Body of pancreas (tissue), 4 donors: Measurements from ENCODE around the gene GP1BB. TPM values are rescaled to one million over a fixed set of nuclear protein-coding genes. Genes with fewer than 3 reads are reported as not detected.

Experiments used
- ATAC-seq: fragments of 150-250 bp; one replicate; pipeline ENCODE4 v1.9.1; 2016
- DNase-seq, 4 donors: peaks; one replicate each; pipeline ENCODE4 v3.0.0-alpha.2; 2019
- H3K27ac ChIP-seq, 4 donors: fragments of 200-600 bp; sonication (generic); 1 replicate in 3 of 4; 2 replicates in 1 of 4; pipeline versions ENCODE4 v1.5.1 to v1.6.1; 2016 to 2019; ENCODE audit warnings: mild to moderate bottlenecking in 1 of 4, mixed read lengths in 1 of 4, moderate library complexity in 1 of 4
- H3K27me3 ChIP-seq, 2 donors: fragments of 200-600 bp; sonication (generic); one replicate each; pipeline ENCODE4 v1.6.0; 2016; ENCODE audit warnings: mild to moderate bottlenecking in 1 of 2
- H3K36me3 ChIP-seq, 2 donors: fragments of 200-600 bp; sonication (generic); replicated peaks in 1 of 2; 2 replicates each; pipeline ENCODE4 v1.5.1; 2016; ENCODE audit warnings: low read depth in 2 of 2; ENCODE audit not compliant: insufficient read depth in 1 of 2
- H3K4me1 ChIP-seq: fragments of 200-600 bp; sonication (generic); one replicate; pipeline ENCODE4 v1.6.0; 2016
- H3K4me3 ChIP-seq, 2 donors: fragments of 200-600 bp; sonication (generic); 1 replicate in 1 of 2; 2 replicates in 1 of 2; pipeline ENCODE4 v1.5.1; 2016 to 2019
- H3K9me3 ChIP-seq, 3 donors: fragments of 200-600 bp; sonication (generic); 1 replicate in 2 of 3; 2 replicates in 1 of 3; pipeline ENCODE4 v1.5.1; 2016
- POLR2A ChIP-seq, 3 donors: fragments of 450-650 bp; IDR thresholded peaks; one replicate each; pipeline ENCODE4 v1.6.1; 2016; ENCODE audit warnings: antibody characterized with exemption in 3 of 3, mild to moderate bottlenecking in 2 of 3
- WGBS, 2 donors: methylation state at CpG; one replicate each; pipeline ENCODE4 v1.1.5; 2017; 5-methylcytosine and 5-hydroxymethylcytosine counted together
- intact Hi-C: fragments of 100-400 bp; cut with DNase I; formaldehyde crosslinking; loops from one replicate; pipeline ENCODE4 v1.15.1; 2023
- total RNA-seq, 2 donors: library from RNA; depleted of rRNA; stranded (reverse); fragments of >200 nt; gene quantifications; one replicate each; pipeline ENCODE4 v1.1.0, GENCODE V29; 2016
- TF ChIP-seq, protein P1 (sequence below), 7 experiments: fragments of 450-650 bp in 4 of 7; fragments of 200-600 bp in 3 of 7; sonication (generic) in 3 of 7; IDR thresholded peaks; one replicate each; pipeline ENCODE4 v1.5.1; 2016 to 2019; ENCODE audit warnings: antibody characterized with exemption in 7 of 7

Gene GP1BB
- total RNA-seq, 2 donors from 2014 or later = 6.2 to 29.7 TPM

- H3K27ac ChIP-seq = no peak overlapping the region
- 46 to 75% methylated on average over 5 of the region's 5 CpGs for WGBS, 2 donors
- H3K36me3 ChIP-seq = no peaks in the 10 kb centered on the region
- H3K9me3 ChIP-seq = no peaks in the 10 kb centered on the region
- H3K27me3 ChIP-seq = no peaks in the 10 kb centered on the region
- ATAC-seq (no peak), DNase-seq (no peak)
- intact Hi-C loops = no loop called here
- H3K4me3 ChIP-seq = no peak overlapping the region
- TF ChIP-seq, protein P1, sequence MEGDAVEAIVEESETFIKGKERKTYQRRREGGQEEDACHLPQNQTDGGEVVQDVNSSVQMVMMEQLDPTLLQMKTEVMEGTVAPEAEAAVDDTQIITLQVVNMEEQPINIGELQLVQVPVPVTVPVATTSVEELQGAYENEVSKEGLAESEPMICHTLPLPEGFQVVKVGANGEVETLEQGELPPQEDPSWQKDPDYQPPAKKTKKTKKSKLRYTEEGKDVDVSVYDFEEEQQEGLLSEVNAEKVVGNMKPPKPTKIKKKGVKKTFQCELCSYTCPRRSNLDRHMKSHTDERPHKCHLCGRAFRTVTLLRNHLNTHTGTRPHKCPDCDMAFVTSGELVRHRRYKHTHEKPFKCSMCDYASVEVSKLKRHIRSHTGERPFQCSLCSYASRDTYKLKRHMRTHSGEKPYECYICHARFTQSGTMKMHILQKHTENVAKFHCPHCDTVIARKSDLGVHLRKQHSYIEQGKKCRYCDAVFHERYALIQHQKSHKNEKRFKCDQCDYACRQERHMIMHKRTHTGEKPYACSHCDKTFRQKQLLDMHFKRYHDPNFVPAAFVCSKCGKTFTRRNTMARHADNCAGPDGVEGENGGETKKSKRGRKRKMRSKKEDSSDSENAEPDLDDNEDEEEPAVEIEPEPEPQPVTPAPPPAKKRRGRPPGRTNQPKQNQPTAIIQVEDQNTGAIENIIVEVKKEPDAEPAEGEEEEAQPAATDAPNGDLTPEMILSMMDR (IDR thresholded peaks at IDR 0.05) = no peak
- no peak for TF ChIP-seq POLR2A (IDR thresholded peaks at IDR 0.05)
- peaks cover 13% of the 10 kb centered on the region for H3K4me1 ChIP-seq
Measured at GRCh38 chr22:19733755-19734154, 10.4 kb downstream of the GP1BB start.

GRCh38 chr22:19734163-19734562 lies 10.8 kb downstream of the GP1BB start:
- ATAC-seq (no peak), DNase-seq (no peak)
- 78 to 80% methylated on average over 5 to 7 of the region's 7 CpGs for WGBS, 2 donors
- H3K36me3 ChIP-seq = no peaks in the 10 kb centered on the region
- no peaks in the 10 kb centered on the region for H3K27me3 ChIP-seq
- H3K9me3 ChIP-seq = no peaks in the 10 kb centered on the region
- no peak overlapping the region for H3K27ac ChIP-seq
- TF ChIP-seq POLR2A (IDR thresholded peaks at IDR 0.05) = no peak
- TF ChIP-seq, protein P1 (IDR thresholded peaks at IDR 0.05) = no peak
- H3K4me3 ChIP-seq = no peak overlapping the region
- H3K4me1 ChIP-seq = peaks cover 11% of the 10 kb centered on the region
- intact Hi-C loops = no loop called here

GRCh38 chr22:19734837-19735382 lies 11.6 kb downstream of the GP1BB start:
- no peak for ATAC-seq
- Histone ChIP-seq H3K27ac (no peak overlapping the region), H3K4me1 (peaks cover 11% of the 10 kb centered on the region), H3K4me3 (no peak overlapping the region), H3K9me3 (no peaks in the 10 kb centered on the region), H3K36me3 (no peaks in the 10 kb centered on the region), H3K27me3 (no peaks in the 10 kb centered on the region)
- intact Hi-C loops = no loop called here
- no peak for DNase-seq
- no peak for TF ChIP-seq POLR2A (IDR thresholded peaks at IDR 0.05)
- TF ChIP-seq, protein P1 (IDR thresholded peaks at IDR 0.05) = no peak
- WGBS, 2 donors = 45 to 74% methylated on average over 2 to 5 of the region's 5 CpGs

DNA sequence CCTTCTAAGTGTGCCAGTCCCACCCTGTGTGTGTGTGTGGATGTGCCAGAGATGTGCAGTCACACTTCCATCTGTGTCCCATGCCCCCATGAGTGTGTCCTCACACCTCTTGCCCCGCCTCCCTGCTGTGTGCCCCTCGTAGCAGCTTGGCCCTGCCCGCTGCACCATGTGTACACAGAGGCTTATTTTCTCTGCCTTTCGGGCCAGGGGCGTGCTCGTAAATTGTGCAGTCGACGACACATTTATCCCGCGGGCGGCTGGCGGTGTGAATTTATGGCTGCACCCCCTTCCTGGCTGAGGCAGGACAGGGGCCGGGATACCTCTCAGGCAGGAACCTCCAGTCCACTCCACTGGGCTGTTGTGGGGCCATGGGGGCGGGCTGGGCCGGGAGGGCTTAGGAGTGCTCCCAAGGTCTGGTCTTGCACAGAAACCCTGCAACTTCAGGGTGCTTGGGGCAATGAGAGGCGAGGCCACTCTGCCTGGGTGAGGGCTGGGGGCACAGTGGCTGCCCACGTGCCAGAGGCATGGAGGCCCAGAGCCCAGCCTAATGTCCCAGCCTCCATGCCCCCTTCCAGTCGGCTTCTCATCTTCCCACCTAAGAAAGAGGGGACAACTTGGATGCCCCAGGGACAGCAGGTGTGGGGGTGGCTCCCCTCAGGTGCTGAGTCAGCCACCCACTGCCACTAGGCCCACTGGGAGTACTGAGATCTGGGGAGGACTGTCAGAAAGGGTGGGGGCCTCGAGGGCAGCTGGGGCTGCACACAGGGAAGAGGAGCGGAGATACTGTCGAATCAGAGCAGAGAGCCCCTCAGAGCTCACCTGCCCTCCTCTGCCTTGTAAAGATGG lies 12.5 kb downstream of the GP1BB start:
- 67 to 78% methylated on average over 18 to 21 of the region's 21 CpGs for WGBS, 2 donors
- TF ChIP-seq, protein P1 (IDR thresholded peaks at IDR 0.05) = no peak
- TF ChIP-seq POLR2A (IDR thresholded peaks at IDR 0.05) = no peak
- Histone ChIP-seq H3K27me3 (no peaks in the 10 kb centered on the region), H3K36me3 (no peaks in the 10 kb centered on the region), H3K4me3 (no peak overlapping the region), H3K27ac (no peak overlapping the region), H3K9me3 (no peaks in the 10 kb centered on the region), H3K4me1 (peaks cover 3% of the 10 kb centered on the region)
- ATAC-seq (no peak), DNase-seq (no peak)
- intact Hi-C loops = no loop called here
